IMR-90 (cell line): Measurements from ENCODE around the gene KAZN. TPM values are rescaled to one million over a fixed set of nuclear protein-coding genes. Genes with fewer than 3 reads are reported as not detected.

ENCODE experiments used
- ATAC-seq: fragments of 200-7000 bp; cut with Tn5 transposase; 2 replicates; pipeline ENCODE4 v1.9.1; 2020; ENCODE audit warnings: low read depth, mild to moderate bottlenecking, moderate library complexity
- BruUV-seq: library from RNA; stranded (reverse); fragments of 400-500 nt; replicated peaks from 2 replicates; lab custom pipeline; 2021; lab: Mats Ljungman, UMichigan
- CTCF ChIA-PET: fragments of 300-600 bp; formaldehyde crosslinking; extraction: SDS; loops from one replicate; lab custom pipeline; 2021; ENCODE audit warnings: antibody characterized with exemption; lab: Yijun Ruan, JAX
- POLR2A ChIA-PET: fragments of 300-600 bp; sonication (Branson Sonifier 250); formaldehyde crosslinking; loops from one replicate; lab custom pipeline; 2022; ENCODE audit warnings: antibody characterized with exemption; ENCODE audit not compliant: unreplicated experiment; lab: Charles Lee
- DNase-seq: peaks from one replicate; pipeline ENCODE4 v3.0.0; 2013
- H2AFZ ChIP-seq: replicated peaks from 2 replicates; pipeline ENCODE3; 2013; ENCODE audit warnings: low read length, mild to moderate bottlenecking; ENCODE audit not compliant: poor library complexity
- H2AK5ac ChIP-seq: 2 replicates; pipeline ENCODE4 v1.6.1; 2013; ENCODE audit warnings: low read depth, low read length, inconsistent platforms
- H2AK9ac ChIP-seq: replicated peaks from 2 replicates; pipeline ENCODE3; 2013; ENCODE audit warnings: mild to moderate bottlenecking, low read depth, low read length, moderate library complexity; ENCODE audit not compliant: poor library complexity
- H2BK120ac ChIP-seq: 2 replicates; pipeline ENCODE4 v1.6.1; 2013; ENCODE audit warnings: low read depth, low read length, inconsistent platforms
- H2BK15ac ChIP-seq: 3 replicates; pipeline ENCODE4 v1.6.1; 2013; ENCODE audit warnings: low read depth, low read length, inconsistent platforms
- H2BK20ac ChIP-seq: 2 replicates; pipeline ENCODE4 v1.6.1; 2013; ENCODE audit warnings: low read depth, mild to moderate bottlenecking, inconsistent platforms, low read length, moderate library complexity
- H2BK5ac ChIP-seq: 2 replicates; pipeline ENCODE4 v1.6.1; 2013; ENCODE audit warnings: mild to moderate bottlenecking, low read depth, low read length, inconsistent platforms; ENCODE audit not compliant: poor library complexity, severe bottlenecking
- H3K14ac ChIP-seq: replicated peaks from 2 replicates; pipeline ENCODE4 v1.6.1; 2013; ENCODE audit warnings: low read depth, low read length, inconsistent platforms
- H3K18ac ChIP-seq: 2 replicates; pipeline ENCODE4 v1.6.1; 2013; ENCODE audit warnings: low read depth, low read length, control low read depth
- H3K23ac ChIP-seq: 2 replicates; pipeline ENCODE4 v1.6.1; 2013; ENCODE audit warnings: low read depth, low read length, inconsistent platforms
- H3K27ac ChIP-seq: 2 replicates; pipeline ENCODE4 v1.5.1; 2013; ENCODE audit warnings: mild to moderate bottlenecking, control low read depth, low read length; ENCODE audit not compliant: insufficient read depth
- H3K27me3 ChIP-seq: 2 replicates; pipeline ENCODE4 v1.6.1; 2013; ENCODE audit warnings: low read length; ENCODE audit not compliant: control insufficient read depth, insufficient read depth
- H3K36me3 ChIP-seq: 2 replicates; pipeline ENCODE4 v1.6.1; 2013; ENCODE audit warnings: low read length, mixed read lengths; ENCODE audit not compliant: control insufficient read depth, insufficient read depth
- H3K4ac ChIP-seq: 2 replicates; pipeline ENCODE4 v1.6.1; 2013; ENCODE audit warnings: low read depth, low read length, inconsistent platforms
- H3K4me1 ChIP-seq: 2 replicates; pipeline ENCODE4 v1.6.1; 2013; ENCODE audit warnings: low read length, mixed read lengths; ENCODE audit not compliant: control insufficient read depth, insufficient read depth
- H3K4me2 ChIP-seq: 2 replicates; pipeline ENCODE4 v1.6.1; 2013; ENCODE audit warnings: low read depth, mild to moderate bottlenecking, control low read depth, low read length, moderate library complexity
- H3K4me3 ChIP-seq: 2 replicates; pipeline ENCODE4 v1.5.1; 2013; ENCODE audit warnings: low read depth, mild to moderate bottlenecking, control low read depth, low read length, moderate library complexity; ENCODE audit not compliant: insufficient read depth
- H3K56ac ChIP-seq: 2 replicates; pipeline ENCODE4 v1.6.1; 2013; ENCODE audit warnings: low read length, inconsistent platforms; ENCODE audit not compliant: insufficient read depth; ENCODE audit errors: extremely low read depth
- H3K79me1 ChIP-seq, 2 experiments: 2 replicates each; pipeline ENCODE4 v1.6.1; 2013; ENCODE audit warnings: low read length in 2 of 2, inconsistent platforms in 1 of 2, low read depth in 1 of 2
- H3K9ac ChIP-seq: 2 replicates; pipeline ENCODE4 v1.6.1; 2013; ENCODE audit warnings: low read depth, low read length, control low read depth
- H3K9me1 ChIP-seq: 2 replicates; pipeline ENCODE4 v1.6.1; 2013; ENCODE audit warnings: low read length, inconsistent platforms; ENCODE audit not compliant: insufficient read depth
- H3K9me3 ChIP-seq: 2 replicates; pipeline ENCODE4 v1.6.1; 2013; ENCODE audit warnings: low read length; ENCODE audit not compliant: control insufficient read depth, insufficient read depth
- H4K20me1 ChIP-seq: 2 replicates; pipeline ENCODE4 v1.6.1; 2013; ENCODE audit warnings: low read length, inconsistent platforms; ENCODE audit not compliant: insufficient read depth
- H4K5ac ChIP-seq: 2 replicates; pipeline ENCODE4 v1.6.1; 2013; ENCODE audit warnings: mild to moderate bottlenecking, low read depth, low read length, control low read depth
- H4K8ac ChIP-seq, 2 experiments: 2 replicates each; pipeline ENCODE4 v1.6.1; 2013; ENCODE audit warnings: low read depth in 2 of 2, low read length in 2 of 2, control low read depth in 1 of 2, inconsistent platforms in 1 of 2
- H4K91ac ChIP-seq: 2 replicates; pipeline ENCODE4 v1.6.1; 2013; ENCODE audit warnings: low read depth, low read length, inconsistent platforms; ENCODE audit not compliant: insufficient read depth
- CEBPB ChIP-seq: IDR thresholded peaks from 2 replicates; pipeline ENCODE4 v1.6.1; 2012; ENCODE audit warnings: low read depth, low read length, improper control_type of control experiment
- CHD1 ChIP-seq: IDR thresholded peaks from 2 replicates; pipeline ENCODE4 v1.6.1; 2012; ENCODE audit warnings: low read depth, low read length, improper control_type of control experiment
- ELK1 ChIP-seq: fragments of 150-350 bp; IDR thresholded peaks from 2 replicates; pipeline ENCODE4 v1.6.1; 2016; ENCODE audit warnings: low read depth, mild to moderate bottlenecking, low read length, moderate library complexity, borderline replicate concordance
- MAZ ChIP-seq: IDR thresholded peaks from 2 replicates; pipeline ENCODE4 v1.6.1; 2012; ENCODE audit warnings: low read depth, mild to moderate bottlenecking, low read length, improper control_type of control experiment, moderate library complexity, borderline replicate concordance
- MXI1 ChIP-seq: IDR thresholded peaks from 2 replicates; pipeline ENCODE4 v1.6.1; 2012; ENCODE audit warnings: low read depth, mild to moderate bottlenecking, low read length, moderate library complexity, borderline replicate concordance
- RFX5 ChIP-seq: IDR thresholded peaks from 2 replicates; pipeline ENCODE4 v1.8.0; 2012; ENCODE audit warnings: low read depth, mild to moderate bottlenecking, low read length, moderate library complexity
- USF2 ChIP-seq: fragments of 150-350 bp; IDR thresholded peaks from 2 replicates; pipeline ENCODE4 v1.6.1; 2017; ENCODE audit warnings: mild to moderate bottlenecking, antibody characterized with exemption, low read length, low read depth
- WGBS, 2 experiments: methylation state at CpG; one replicate each; pipeline versions ENCODE4 v1.1.5 to v1.1.7; 2013; ENCODE audit warnings: missing lambda C conversion rate in 2 of 2; ENCODE audit not compliant: insufficient read length in 1 of 2; ENCODE audit errors: extremely low coverage in 2 of 2; 5-methylcytosine and 5-hydroxymethylcytosine counted together
- dilution Hi-C: fragments of 300-500 bp; cut with HindIII; formaldehyde crosslinking; loops from one replicate; pipeline ENCODE4 v1.14.3; 2018; ENCODE audit warnings: low sequenced_read_pairs; ENCODE audit not compliant: unreplicated experiment
- in situ Hi-C: fragments of 300-500 bp; cut with MboI; formaldehyde crosslinking; loops from 3 replicates; pipeline ENCODE4 v1.14.3; 2019; ENCODE audit warnings: low sequenced_read_pairs, inconsistent platforms, mixed read lengths
- intact Hi-C: fragments of 100-400 bp; cut with micrococcal nuclease; formaldehyde crosslinking; loops from 2 replicates; pipeline ENCODE4 v1.10.0; 2022
- polyA plus RNA-seq, 3 experiments: library from polyadenylated mRNA; depleted of rRNA; stranded (reverse); fragments of >200 nt; gene quantifications; 2 replicates each; pipeline ENCODE4 v1.2.3, GENCODE V29; 2012; ENCODE audit warnings: low replicate concordance in 1 of 3
- total RNA-seq: library from RNA; depleted of rRNA; stranded (reverse); fragments of >200 nt; gene quantifications from 2 replicates; pipeline ENCODE4 v1.2.3, GENCODE V29; 2012

The KAZN gene
- total and polyA plus RNA-seq, 2 of the 4 experiments (the other 2 are of a cell fraction), result 5.2 to 10.5 TPM

GRCh38 chr1:14844356-14844755 lies 245.9 kb downstream of the KAZN start:
- H3K4me2 ChIP-seq, result no peak overlapping the region
- H3K27ac ChIP-seq, result no peak overlapping the region
- no peak overlapping the region for H3K23ac ChIP-seq
- H4K20me1 ChIP-seq, result peaks cover 3% of the 10 kb centered on the region; the same call in 1 of the 2 replicates
- ATAC-seq, result no peak
- no peaks in the 10 kb centered on the region for H3K27me3 ChIP-seq
- H3K9me1 ChIP-seq, result peaks cover 4% of the 10 kb centered on the region; the same call in 1 of the 2 replicates
- in situ Hi-C loops, result no loop called here
- H3K36me3 ChIP-seq, result no peaks in the 10 kb centered on the region
- peak overlapping the region; percentile 37; the same call in 1 of the 2 replicates for H3K4ac ChIP-seq
- no peak for TF ChIP-seq ELK1
- no peak for TF ChIP-seq CHD1
- TF ChIP-seq USF2, result no peak
- TF ChIP-seq MXI1, result no peak
- TF ChIP-seq CEBPB, result no peak
- no peak for TF ChIP-seq RFX5
- no peak for TF ChIP-seq MAZ
- dilution Hi-C loops, result no loop called here
- ChIA-PET CTCF (no interaction called here), POLR2A (no interaction called here)
- peak overlapping the region; percentile 94; the same call in 1 of the 2 replicates for H2BK120ac ChIP-seq
- DNase-seq, result no peak
- H4K91ac ChIP-seq, result no peak overlapping the region
- no peaks in the 10 kb centered on the region for H3K79me1 ChIP-seq
- H3K9me3 ChIP-seq, result peaks cover 6% of the 10 kb centered on the region; the same call in 1 of the 2 replicates
- peak overlapping the region; percentile 57; the same call in 1 of the 2 replicates for H3K18ac ChIP-seq
- H3K14ac ChIP-seq, result no peak overlapping the region
- no peak overlapping the region for H2AFZ ChIP-seq
- H4K5ac ChIP-seq, result no peak overlapping the region
- no peak overlapping the region for H2AK9ac ChIP-seq
- no peak overlapping the region for H2AK5ac ChIP-seq
- H3K4me1 ChIP-seq, result peaks cover 10% of the 10 kb centered on the region
- H2BK15ac ChIP-seq, result no peak overlapping the region; the same call in 2 of the 3 replicates
- no peak overlapping the region for H4K8ac ChIP-seq
- no peak overlapping the region for H3K4me3 ChIP-seq
- no peak overlapping the region for H3K56ac ChIP-seq
- H3K9ac ChIP-seq, result no peak overlapping the region
- intact Hi-C loops, result no loop called here
- no TSS peak for BruUV-seq
- no CpG with 5 or more reads among the region's 2 CpGs for WGBS, 2 experiments
- H2BK5ac ChIP-seq, result no peak overlapping the region
- no peak overlapping the region; the same call in 1 of the 2 replicates for H2BK20ac ChIP-seq
